Measurements from ENCODE around the gene NT5DC1.

DNA sequence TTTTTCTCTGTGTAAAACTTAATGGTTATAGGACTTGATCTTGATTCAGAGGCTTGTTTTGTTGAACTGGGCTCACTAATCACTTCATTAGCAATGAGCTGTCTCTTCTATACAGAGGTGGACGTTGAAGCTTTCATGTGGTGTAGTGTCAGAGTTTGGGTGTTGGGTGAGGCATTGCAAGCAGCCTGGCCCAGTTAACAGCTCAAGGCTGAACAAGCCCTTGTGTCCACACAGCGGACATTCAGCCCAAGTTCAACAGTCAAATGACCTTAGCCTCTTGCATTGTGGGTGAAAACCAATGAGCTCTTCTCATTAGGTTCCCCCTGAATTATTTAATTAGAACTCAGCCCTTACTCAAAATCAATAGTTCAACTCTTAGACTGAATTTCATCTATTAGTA lies 12.7 kb downstream of the NT5DC1 start:
- TF ChIP-seq, protein P1, sequence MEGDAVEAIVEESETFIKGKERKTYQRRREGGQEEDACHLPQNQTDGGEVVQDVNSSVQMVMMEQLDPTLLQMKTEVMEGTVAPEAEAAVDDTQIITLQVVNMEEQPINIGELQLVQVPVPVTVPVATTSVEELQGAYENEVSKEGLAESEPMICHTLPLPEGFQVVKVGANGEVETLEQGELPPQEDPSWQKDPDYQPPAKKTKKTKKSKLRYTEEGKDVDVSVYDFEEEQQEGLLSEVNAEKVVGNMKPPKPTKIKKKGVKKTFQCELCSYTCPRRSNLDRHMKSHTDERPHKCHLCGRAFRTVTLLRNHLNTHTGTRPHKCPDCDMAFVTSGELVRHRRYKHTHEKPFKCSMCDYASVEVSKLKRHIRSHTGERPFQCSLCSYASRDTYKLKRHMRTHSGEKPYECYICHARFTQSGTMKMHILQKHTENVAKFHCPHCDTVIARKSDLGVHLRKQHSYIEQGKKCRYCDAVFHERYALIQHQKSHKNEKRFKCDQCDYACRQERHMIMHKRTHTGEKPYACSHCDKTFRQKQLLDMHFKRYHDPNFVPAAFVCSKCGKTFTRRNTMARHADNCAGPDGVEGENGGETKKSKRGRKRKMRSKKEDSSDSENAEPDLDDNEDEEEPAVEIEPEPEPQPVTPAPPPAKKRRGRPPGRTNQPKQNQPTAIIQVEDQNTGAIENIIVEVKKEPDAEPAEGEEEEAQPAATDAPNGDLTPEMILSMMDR (IDR thresholded peaks at IDR 0.05): no peak
- TF ChIP-seq POLR2A (IDR thresholded peaks at IDR 0.05) (no peak), EP300 (IDR thresholded peaks at IDR 0.05) (no peak)
